LoVo (cell line): ENCODE data around the gene CDC16.
A peak's percentile ranks its signal among the peaks of the same experiment; 100 is the strongest.

Experiments used
- DNase-seq: peaks from one replicate; pipeline ENCODE4 v3.0.0-alpha.2; 2016; ENCODE audit warnings: low spot score

Gene CDC16

DNA sequence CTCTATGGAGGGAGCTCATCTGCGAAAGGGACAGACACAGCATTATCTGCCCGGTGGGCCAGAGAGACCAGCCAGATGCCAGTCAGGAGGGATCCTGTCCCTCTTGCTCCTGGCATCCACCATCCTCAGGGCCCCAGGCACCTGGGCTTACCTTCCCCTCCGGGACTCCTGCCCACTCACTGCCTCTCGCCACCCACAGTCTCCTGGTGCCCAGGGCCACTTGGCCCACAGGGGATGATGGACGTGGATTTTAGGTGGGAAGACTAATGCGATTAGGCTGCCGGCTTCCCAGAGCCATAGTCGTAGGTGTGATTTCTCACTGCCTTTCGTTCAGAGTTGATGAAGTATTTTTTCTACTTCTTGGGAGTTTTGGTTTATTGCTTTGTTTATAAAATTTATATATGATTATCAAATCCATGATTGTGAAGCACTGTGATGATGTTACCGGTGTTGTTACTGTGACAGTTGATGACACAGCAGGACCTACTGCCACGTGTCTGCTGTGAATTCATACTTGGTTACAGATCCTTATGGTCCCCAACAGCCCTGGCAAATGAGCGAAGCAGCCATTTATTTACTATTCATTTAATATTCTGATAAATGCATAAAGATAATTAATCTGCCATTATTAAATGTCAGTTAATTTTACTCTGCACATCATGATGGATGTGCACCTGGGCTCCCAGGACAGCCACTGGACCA is 65.1 kb downstream of the CDC16 start:
- DNase-seq = no peak

DNA sequence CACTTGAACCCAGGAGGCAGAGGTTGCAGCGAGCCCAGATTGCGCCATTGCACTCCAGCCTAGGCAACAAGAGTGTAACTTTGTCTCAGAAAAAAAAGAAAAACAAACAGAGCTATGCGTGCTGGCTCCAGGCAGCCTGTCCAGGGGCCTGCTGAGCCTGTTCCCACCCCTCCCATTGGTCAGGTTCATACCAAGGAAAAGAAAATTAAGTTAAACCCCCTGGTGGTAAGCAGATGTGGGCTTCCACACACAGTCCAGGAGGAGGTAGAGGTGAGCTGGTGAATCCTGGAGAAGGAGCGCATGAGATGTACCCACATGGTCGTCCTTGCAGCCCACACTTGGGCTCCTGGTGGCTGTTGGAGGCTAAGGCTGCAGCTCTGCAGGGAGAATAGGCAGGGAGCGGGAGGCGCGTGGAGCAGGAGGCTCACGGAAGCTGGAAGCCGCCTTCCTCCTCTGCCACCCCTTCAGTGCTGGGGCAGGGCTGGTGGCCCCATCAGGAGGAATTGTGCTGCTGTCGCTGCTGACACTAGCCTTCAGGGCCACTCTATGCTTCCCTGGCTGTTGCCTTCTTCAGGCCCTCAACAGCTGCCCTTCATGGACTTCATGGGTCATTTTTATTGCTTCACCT is 69.1 kb downstream of the CDC16 start:
- DNase-seq = no peak

DNA sequence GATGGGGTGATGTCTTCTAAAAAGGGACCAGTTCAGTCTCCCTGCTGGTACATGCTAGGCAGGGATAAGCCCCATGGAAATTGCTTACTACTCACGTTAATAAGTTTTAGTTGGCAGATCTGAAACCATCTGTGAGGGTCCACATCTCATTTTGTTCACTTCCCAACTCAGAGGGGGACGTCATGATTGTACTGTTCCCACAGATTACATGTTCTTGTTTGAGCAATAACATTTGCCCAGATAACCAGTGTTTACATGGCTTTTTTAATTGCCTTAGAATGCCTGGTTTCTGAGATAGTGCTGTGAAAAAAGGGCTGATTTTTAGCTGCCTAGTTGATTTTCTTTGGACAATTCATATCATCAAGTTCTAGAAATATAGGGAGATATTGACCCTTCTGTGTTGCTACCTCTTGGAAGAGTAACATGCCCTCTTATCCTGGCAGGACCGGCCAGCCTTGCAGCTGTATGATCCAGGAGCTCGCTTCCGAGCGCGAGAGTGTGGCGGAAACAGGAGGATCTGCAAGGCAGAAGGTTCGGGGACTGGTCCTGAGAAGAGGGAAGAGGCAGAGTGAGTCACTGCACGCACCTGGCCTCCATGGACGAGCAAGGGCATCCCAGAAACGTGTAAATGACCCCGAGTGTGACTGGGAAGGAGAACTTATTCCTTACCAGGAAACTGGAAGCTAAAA is 69.8 kb downstream of the CDC16 start:
- DNase-seq = no peak

GRCh38 chr13:114309086-114309485 is 74.4 kb downstream of the CDC16 start:
- no peak for DNase-seq

DNA sequence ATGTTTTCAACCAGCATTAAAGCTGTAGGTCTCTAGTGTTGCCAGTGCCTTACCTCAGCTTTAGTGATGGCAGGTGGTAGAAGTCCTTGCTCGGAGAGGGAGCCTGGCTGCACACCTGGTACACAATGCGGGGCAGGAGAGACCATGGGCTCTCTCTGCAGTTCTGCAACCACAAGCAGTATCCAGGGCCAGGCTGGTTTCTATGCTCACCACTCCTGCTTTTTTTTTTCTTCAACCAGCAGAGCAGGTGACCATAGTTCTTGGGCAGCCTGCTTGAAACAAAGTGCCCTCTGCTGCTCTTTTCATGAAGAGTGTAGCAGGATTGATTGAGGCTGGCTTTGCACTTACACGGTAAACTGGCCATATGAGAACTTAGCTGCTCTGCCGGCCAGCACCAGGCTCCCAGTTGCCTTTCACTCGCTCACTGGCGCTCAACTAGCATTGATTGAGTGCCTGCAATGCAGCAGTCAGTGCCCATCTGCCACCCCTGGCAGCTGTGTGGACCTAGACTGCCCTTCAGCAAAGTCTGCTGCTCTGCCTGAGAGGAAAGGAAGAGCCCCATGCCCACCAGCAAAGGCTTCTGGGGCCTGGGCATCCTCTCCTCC is 75.2 kb downstream of the CDC16 start:
- DNase-seq = no peak

DNA sequence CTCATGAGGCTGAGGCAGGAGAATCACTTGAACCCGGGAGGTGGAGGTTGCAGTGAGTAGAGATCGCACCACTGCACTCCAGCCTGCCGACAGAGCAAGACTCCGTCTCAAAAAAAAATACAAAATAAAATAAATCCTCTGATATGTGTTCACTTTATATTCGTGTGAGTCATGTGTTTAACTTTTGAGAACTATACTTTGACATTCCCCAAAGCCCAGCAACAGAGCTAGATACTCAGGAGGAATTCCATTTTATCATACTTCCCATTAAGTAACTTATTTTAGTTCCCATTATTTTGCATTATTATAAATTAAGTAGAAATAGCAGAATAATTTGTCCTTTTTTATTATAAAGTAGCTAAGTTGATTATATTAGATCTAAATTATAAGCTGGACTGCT is 76.3 kb downstream of the CDC16 start:
- DNase-seq = no peak

DNA sequence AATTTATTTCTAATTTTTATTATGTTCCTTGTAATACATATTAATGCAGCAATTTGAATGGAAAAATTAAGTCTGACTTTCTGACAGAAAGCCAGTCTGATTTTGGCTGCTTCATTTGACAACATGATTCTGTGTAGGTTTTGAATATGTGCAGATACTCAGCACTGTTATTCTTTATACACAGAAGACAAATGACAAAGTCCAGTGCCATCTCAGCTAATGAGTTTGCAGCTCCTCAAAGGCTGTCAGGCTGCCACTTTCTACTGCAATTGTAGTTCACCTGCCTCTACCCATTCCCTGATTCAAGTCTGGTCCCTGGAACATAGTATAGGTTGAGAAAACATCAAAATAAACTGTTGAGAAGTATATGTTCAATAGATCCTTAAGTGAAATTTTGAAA is 76.7 kb downstream of the CDC16 start:
- no peak for DNase-seq

GRCh38 chr13:114311908-114312307 is 77.2 kb downstream of the CDC16 start:
- DNase-seq = no peak

DNA sequence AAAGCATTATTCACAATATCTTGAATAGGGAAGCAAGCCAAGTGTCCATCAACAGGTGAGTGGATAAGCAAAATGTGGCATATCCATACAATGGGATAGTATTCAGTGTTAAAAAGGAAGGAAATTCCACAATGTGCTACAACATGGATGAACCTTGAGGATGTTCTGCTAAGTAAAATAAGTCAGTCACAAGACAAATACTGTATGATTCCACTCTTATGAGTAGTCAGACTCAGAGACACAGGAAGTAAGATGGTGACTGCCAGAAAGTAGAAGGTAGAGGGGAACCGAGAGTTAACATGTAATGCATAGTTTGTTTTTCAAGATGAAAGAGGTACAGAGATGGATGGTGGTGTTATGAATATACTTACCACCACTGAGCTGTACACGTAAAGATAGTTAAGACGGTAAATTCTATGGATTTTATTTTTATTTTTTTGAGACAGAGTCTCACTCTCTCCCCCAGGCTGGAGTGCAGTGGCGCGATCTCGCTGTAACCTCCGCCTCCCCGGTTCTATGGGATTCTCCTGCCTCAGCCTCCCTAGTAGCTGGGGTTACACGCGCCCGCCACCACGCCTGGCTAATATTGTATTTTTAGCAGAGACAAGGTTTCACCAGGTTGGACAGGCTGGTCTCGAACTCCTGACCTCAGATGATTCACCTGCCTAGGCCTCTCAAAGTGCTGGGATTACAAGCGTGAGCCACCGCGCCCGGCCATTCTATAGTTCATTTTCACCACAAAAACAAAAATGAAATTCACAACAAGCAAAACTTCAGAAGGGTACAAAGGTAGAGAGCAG is 78.6 kb downstream of the CDC16 start:
- peak; percentile 37 for DNase-seq

DNA sequence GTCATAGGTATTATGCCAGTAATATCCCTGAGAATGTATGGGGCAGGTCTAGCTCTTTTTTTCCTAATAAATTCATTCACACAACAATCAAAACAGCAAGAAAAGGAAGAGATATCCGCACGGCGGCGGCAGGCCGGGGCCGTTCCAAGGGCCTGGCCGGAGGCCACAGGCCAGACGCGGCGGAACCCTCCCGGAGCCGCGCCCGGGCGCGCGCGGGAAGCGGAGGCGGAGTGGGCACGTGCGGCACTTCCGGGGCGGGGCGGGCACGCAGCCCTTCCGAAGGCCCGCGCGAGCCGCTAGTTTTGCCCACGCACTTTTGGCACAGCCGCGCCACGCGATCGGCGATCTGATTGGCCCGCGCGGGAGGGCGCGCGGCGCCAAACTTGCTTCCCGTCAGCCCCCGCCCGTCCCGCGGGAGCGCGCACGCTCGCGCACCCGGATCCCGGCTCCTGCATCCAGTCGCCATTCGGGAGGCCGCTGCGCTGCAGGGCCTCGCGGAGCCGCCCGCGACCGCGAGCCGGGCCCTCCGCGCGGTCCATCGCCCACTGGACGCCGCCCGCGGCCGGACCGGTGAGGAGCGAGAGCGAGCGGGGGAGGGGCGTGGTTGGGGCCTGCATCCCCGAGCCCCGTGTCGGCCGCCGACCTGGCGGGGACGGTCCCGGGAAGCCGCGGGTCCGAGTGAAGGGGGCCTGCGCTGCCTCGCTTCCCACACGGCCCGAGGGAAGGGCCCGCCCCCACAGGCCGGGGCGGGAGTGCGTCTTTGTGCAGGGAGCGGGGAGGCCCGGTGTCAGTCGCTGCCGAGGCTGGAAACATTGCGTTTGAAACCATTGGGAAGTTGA is 79.6 kb downstream of the CDC16 start, which contains the start of gene CHAMP1:
Gene CHAMP1, plus strand, starts transcription at position 430 of the 839 bp plus-strand sequence. CDS start 9,340 bp downstream, outside the sequence.
- DNase-seq = peak; percentile 94

- DNase-seq = no peak
Measured at GRCh38 chr13:114315074-114315785, 80.5 kb downstream of the CDC16 start.

DNA sequence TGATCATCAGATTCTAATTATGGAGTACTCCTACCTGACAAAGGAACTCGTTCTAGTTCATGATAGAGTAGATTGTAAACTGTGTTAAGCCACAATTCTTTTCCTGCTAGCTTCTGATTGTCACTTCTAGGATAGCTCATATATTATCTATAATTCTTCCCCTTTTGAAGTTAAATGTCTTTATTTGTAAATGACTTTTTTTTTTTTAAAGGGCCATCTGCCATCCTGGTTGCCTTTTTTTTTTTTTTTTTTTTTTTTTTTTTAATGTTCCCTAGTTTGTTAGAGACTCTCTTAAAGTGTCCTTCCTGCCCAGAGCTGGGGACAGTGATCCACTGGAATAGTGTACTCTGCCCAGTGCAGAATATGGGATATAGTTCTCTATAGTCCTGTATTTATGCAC is 83.9 kb downstream of the CDC16 start:
- DNase-seq = no peak

GRCh38 chr13:114319441-114319913 is 84.8 kb downstream of the CDC16 start:
- no peak for DNase-seq

DNA sequence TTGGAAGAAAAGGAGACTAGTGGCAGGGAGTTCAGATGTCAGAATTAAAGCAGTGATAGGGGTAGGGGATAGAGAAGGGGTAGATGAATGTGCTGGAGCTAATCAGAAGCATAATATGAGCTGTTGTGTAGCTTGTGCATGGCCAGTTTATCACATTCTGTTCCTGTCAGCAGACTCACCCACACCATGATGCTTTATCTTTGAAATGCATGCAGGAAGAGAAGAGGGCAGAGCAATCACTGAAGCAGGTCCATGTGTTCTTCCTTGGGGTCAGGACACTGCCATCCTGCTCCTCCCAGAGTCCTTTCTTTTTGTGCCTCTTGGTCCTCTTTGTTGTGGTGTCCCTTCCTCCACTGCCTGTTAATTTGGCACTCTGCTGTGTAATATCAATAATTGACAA is 85.4 kb downstream of the CDC16 start:
- DNase-seq = no peak

DNA sequence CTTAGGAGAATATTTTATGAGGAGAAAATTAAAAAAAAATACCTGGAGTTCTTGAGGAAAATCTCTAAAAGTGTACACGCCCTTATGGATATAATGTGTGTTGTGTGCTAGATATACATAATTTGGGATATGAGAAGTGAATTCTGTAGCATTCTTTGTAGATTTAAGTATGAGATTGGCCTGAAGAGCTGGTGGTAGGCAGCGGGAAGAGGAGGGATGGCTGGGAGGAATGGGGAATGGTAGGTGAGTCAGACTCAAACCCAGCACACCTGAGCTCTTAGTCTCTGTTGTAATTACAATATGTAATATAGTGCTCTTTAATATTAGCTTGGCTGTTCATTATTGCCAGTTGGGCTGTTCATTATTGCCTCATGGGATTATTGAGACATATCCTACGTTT is 86.6 kb downstream of the CDC16 start:
- DNase-seq = no peak
